GM12878 (cell line): ENCODE data around the gene AP1G2. TPM values are rescaled to one million over a fixed set of nuclear protein-coding genes. Genes with fewer than 3 reads are reported as not detected.

Experiments used
- ATAC-seq: fragments of 200-7000 bp; cut with Tn5 transposase; 3 replicates; pipeline ENCODE4 v1.9.1; 2020; ENCODE audit warnings: mild to moderate bottlenecking, moderate library complexity
- BruUV-seq: library from RNA; stranded (reverse); fragments of 400-500 nt; replicated peaks from 2 replicates; lab custom pipeline; 2021; lab: Mats Ljungman, UMichigan
- CTCF ChIA-PET: fragments of 300-600 bp; sonication (Branson Sonifier 250); formaldehyde crosslinking; extraction: SDS; loops from one replicate; lab custom pipeline; 2021; ENCODE audit warnings: inconsistent platforms; lab: Yijun Ruan, JAX
- POLR2A ChIA-PET: fragments of 350-600 bp; formaldehyde crosslinking; extraction: SDS; loops from one replicate; lab custom pipeline; 2021; ENCODE audit warnings: inconsistent platforms; lab: Charles Lee
- RAD21 ChIA-PET: fragments of 300-600 bp; sonication (Branson Sonifier 250); formaldehyde crosslinking; loops from one replicate; lab custom pipeline; 2023; ENCODE audit warnings: antibody characterized with exemption; ENCODE audit not compliant: unreplicated experiment; lab: Charles Lee
- SMC1A ChIA-PET: fragments of 300-600 bp; sonication (Branson Sonifier 250); formaldehyde crosslinking; loops from one replicate; lab custom pipeline; 2023; ENCODE audit not compliant: unreplicated experiment, uncharacterized antibody; lab: Charles Lee
- DNase-seq: peaks from one replicate; pipeline ENCODE4 v3.0.0-alpha.2; 2011; ENCODE audit warnings: low read depth, low spot score
- FAIRE-seq: peaks from 3 replicates; lab custom pipeline; 2011; peaks lifted over from hg19 to GRCh38; lab: Jason Lieb, UNC
- H2AFZ ChIP-seq: 2 replicates; pipeline ENCODE4 v1.6.0; 2011; ENCODE audit warnings: low read depth, low read length, control low read depth; ENCODE audit not compliant: control insufficient read depth
- H3K27ac ChIP-seq: 2 replicates; pipeline ENCODE4 v1.5.1; 2011; ENCODE audit warnings: control low read depth; ENCODE audit not compliant: control insufficient read depth, insufficient read depth
- H3K27me3 ChIP-seq, 2 experiments: replicated peaks in 1 of 2; 2 replicates each; pipeline versions ENCODE4 v1.6.0 to v1.6.1; 2011; ENCODE audit warnings: low read length in 1 of 2; ENCODE audit not compliant: control insufficient read depth in 2 of 2, insufficient read depth in 2 of 2
- H3K36me3 ChIP-seq, 2 experiments: 2 replicates each; pipeline ENCODE4 v1.5.1; 2011; ENCODE audit warnings: low read length in 1 of 2; ENCODE audit not compliant: control insufficient read depth in 2 of 2, insufficient read depth in 2 of 2
- H3K4me1 ChIP-seq: 2 replicates; pipeline ENCODE4 v1.6.1; 2011; ENCODE audit warnings: mild to moderate bottlenecking, low read length, moderate library complexity, mixed read lengths; ENCODE audit not compliant: control insufficient read depth, insufficient read depth
- H3K4me2 ChIP-seq: 2 replicates; pipeline ENCODE4 v1.6.0; 2011; ENCODE audit warnings: control low read depth; ENCODE audit not compliant: control insufficient read depth, insufficient read depth
- H3K4me3 ChIP-seq: fragments of 200-600 bp; sonication (generic); 2 replicates; pipeline ENCODE4 v1.5.1; 2016
- H3K79me2 ChIP-seq: 2 replicates; pipeline ENCODE4 v1.6.0; 2011; ENCODE audit warnings: low read length; ENCODE audit not compliant: control insufficient read depth, insufficient read depth
- H3K9ac ChIP-seq: 2 replicates; pipeline ENCODE4 v1.8.0; 2011; ENCODE audit warnings: low read length, control low read depth, mixed read lengths; ENCODE audit not compliant: control insufficient read depth, insufficient read depth
- H3K9me3 ChIP-seq: replicated peaks from 3 replicates; pipeline ENCODE4 v1.5.1; 2011; ENCODE audit warnings: mild to moderate bottlenecking, low read length; ENCODE audit not compliant: control insufficient read depth, insufficient read depth
- H4K20me1 ChIP-seq: 2 replicates; pipeline ENCODE4 v1.6.0; 2011; ENCODE audit not compliant: control insufficient read depth, insufficient read depth
- BACH1 ChIP-seq: fragments of 450-650 bp; IDR thresholded peaks from 2 replicates; pipeline ENCODE4 v1.6.1; 2017; ENCODE audit warnings: mild to moderate bottlenecking, borderline replicate concordance
- CHD2 ChIP-seq: IDR thresholded peaks from 2 replicates; pipeline ENCODE4 v1.6.1; 2011; ENCODE audit warnings: low read depth, low read length, improper control_type of control experiment, borderline replicate concordance
- FOXK2 ChIP-seq: fragments of 450-650 bp; IDR thresholded peaks from 2 replicates; pipeline ENCODE4 v1.6.1; 2017; ENCODE audit warnings: mild to moderate bottlenecking, moderate library complexity
- MYB ChIP-seq: fragments of 150-350 bp; IDR thresholded peaks from 2 replicates; pipeline ENCODE4 v1.6.1; 2014; ENCODE audit warnings: mild to moderate bottlenecking, low read depth, low read length, borderline replicate concordance
- RCOR1 ChIP-seq: conservative IDR thresholded peaks from 2 replicates; pipeline ENCODE4 v1.6.1; 2012; ENCODE audit warnings: low read depth, low read length, improper control_type of control experiment
- SMARCA5 ChIP-seq: fragments of 450-650 bp; IDR thresholded peaks from 2 replicates; pipeline ENCODE4 v1.6.1; 2017; ENCODE audit warnings: mild to moderate bottlenecking
- ZBTB40 ChIP-seq: fragments of 450-650 bp; IDR thresholded peaks from 2 replicates; pipeline ENCODE4 v1.6.1; 2016; ENCODE audit warnings: mild to moderate bottlenecking, moderate library complexity, borderline replicate concordance
- ZNF384 ChIP-seq: IDR thresholded peaks from 2 replicates; pipeline ENCODE4 v1.6.1; 2012; ENCODE audit warnings: low read depth, mild to moderate bottlenecking, low read length, improper control_type of control experiment, borderline replicate concordance
- WGBS: methylation state at CpG from one replicate; pipeline ENCODE4 v1.1.6; 2016; ENCODE audit warnings: low lambda C conversion rate; ENCODE audit not compliant: insufficient replicate concordance, insufficient coverage; ENCODE audit errors: missing lambda C conversion rate; 5-methylcytosine and 5-hydroxymethylcytosine counted together
- in situ Hi-C: fragments of 300-500 bp; cut with MboI; formaldehyde crosslinking; loops from 9 replicates; pipeline ENCODE4 v1.14.3; 2018; ENCODE audit warnings: mixed read lengths
- intact Hi-C: fragments of 100-400 bp; cut with micrococcal nuclease; formaldehyde crosslinking; loops from one replicate; pipeline ENCODE4 v1.14.2; 2022; ENCODE audit not compliant: unreplicated experiment
- polyA plus RNA-seq, 11 experiments: library from polyadenylated mRNA; depleted of rRNA in 4 of 11; unstranded in 6 of 11; stranded (reverse) in 5 of 11; fragments of >200 nt; fragmentation: Nextera tagmentation in 4 of 11; fragmentation: Illumina TruSeq in 1 of 11; extraction: Ambion mirVana in 4 of 11; extraction: Trizol in 1 of 11; gene quantifications; 1 replicate in 1 of 11; 2 replicates in 10 of 11; pipeline versions ENCODE4 v1.2.1 to v1.2.3, GENCODE V29; 2011 to 2016; ENCODE audit warnings: inconsistent platforms in 2 of 11, missing spikeins in 2 of 11, low read depth in 1 of 11
- total RNA-seq, 4 experiments: library from RNA; depleted of rRNA in 3 of 4; stranded (reverse); fragments of >200 nt in 3 of 4; fragmentation: Illumina TruSeq in 1 of 4; extraction: Trizol in 1 of 4; gene quantifications; 2 replicates each; pipeline versions ENCODE4 v1.2.1 to v1.2.3, GENCODE V29; 2013 to 2021
- TF ChIP-seq, protein P1 (sequence below): fragments of 450-650 bp; IDR thresholded peaks from 2 replicates; pipeline ENCODE4 v1.6.1; 2017; ENCODE audit warnings: mild to moderate bottlenecking, low read depth, inconsistent platforms; ENCODE audit not compliant: poor library complexity, severe bottlenecking
- TF ChIP-seq, protein P2 (sequence below): fragments of 450-650 bp; IDR thresholded peaks from 2 replicates; pipeline ENCODE4 v1.6.1; 2017; ENCODE audit warnings: borderline replicate concordance

AP1G2 gene
- total and polyA plus RNA-seq, 10 of the 15 experiments (the other 5 are each of a cell fraction or from before 2014, with no cell fraction given), result 41.5 to 146 (median 103) TPM

GRCh38 chr14:23538050-23538718 lies 29.4 kb downstream of the AP1G2 start:
- FAIRE-seq (no peak), ATAC-seq (no peak), DNase-seq (no peak)
- BruUV-seq, result no TSS peak
- RAD21 ChIA-PET, result interaction anchor here (0.6 to 2.3 kb wide), 2 partner anchors 20 to 60 kb away, joined by 3 to 10 read pairs; no protein-coding TSS in a partner anchor
- Histone ChIP-seq H3K27ac (no peak overlapping the region), H3K27me3 (no peaks in the 10 kb centered on the region), H2AFZ (no peak overlapping the region), H3K36me3 (no peaks in the 10 kb centered on the region), H3K9ac (no peak overlapping the region), H4K20me1 (no peaks in the 10 kb centered on the region), H3K4me1 (no peaks in the 10 kb centered on the region), H3K79me2 (no peaks in the 10 kb centered on the region), H3K4me2 (no peak overlapping the region), H3K9me3 (no peaks in the 10 kb centered on the region), H3K4me3 (no peak overlapping the region)
- WGBS, result 54% methylated on average over 9 of the region's 10 CpGs
- POLR2A ChIA-PET, result interaction anchor here (0.7 kb wide), 1 partner anchor 18 kb away, joined by 4 read pairs; the partner anchor contains the start of gene THTPA
- in situ Hi-C loops (no loop called here), intact Hi-C loops (loop anchor here (5.0 kb wide), 1 partner anchor 41 kb away; no protein-coding TSS in a partner anchor)
- CTCF ChIA-PET, result interaction anchor here (0.9 to 11.4 kb wide), 13 partner anchors 9 to 212 kb away, joined by 3 to 131 read pairs (median 5); partner anchors contain the start of genes AP1G2 and ZFHX2
- SMC1A ChIA-PET, result interaction anchor here (0.5 to 1.9 kb wide), 5 partner anchors 12 to 370 kb away, joined by 3 to 4 read pairs (median 4); no protein-coding TSS in a partner anchor
- TF ChIP-seq BACH1, result no peak
- no peak for TF ChIP-seq MYB
- no peak for TF ChIP-seq ZBTB40
- TF ChIP-seq FOXK2, result no peak
- no peak for TF ChIP-seq ZNF384
- TF ChIP-seq CHD2, result no peak
- TF ChIP-seq SMARCA5, result no peak
- no peak for TF ChIP-seq RCOR1
- TF ChIP-seq, protein P1, sequence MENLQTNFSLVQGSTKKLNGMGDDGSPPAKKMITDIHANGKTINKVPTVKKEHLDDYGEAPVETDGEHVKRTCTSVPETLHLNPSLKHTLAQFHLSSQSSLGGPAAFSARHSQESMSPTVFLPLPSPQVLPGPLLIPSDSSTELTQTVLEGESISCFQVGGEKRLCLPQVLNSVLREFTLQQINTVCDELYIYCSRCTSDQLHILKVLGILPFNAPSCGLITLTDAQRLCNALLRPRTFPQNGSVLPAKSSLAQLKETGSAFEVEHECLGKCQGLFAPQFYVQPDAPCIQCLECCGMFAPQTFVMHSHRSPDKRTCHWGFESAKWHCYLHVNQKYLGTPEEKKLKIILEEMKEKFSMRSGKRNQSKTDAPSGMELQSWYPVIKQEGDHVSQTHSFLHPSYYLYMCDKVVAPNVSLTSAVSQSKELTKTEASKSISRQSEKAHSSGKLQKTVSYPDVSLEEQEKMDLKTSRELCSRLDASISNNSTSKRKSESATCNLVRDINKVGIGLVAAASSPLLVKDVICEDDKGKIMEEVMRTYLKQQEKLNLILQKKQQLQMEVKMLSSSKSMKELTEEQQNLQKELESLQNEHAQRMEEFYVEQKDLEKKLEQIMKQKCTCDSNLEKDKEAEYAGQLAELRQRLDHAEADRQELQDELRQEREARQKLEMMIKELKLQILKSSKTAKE, result no peak
- TF ChIP-seq, protein P2, sequence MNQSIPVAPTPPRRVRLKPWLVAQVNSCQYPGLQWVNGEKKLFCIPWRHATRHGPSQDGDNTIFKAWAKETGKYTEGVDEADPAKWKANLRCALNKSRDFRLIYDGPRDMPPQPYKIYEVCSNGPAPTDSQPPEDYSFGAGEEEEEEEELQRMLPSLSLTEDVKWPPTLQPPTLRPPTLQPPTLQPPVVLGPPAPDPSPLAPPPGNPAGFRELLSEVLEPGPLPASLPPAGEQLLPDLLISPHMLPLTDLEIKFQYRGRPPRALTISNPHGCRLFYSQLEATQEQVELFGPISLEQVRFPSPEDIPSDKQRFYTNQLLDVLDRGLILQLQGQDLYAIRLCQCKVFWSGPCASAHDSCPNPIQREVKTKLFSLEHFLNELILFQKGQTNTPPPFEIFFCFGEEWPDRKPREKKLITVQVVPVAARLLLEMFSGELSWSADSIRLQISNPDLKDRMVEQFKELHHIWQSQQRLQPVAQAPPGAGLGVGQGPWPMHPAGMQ, result no peak
